Activated naive CD4-positive, alpha-beta T cell treated with anti-CD3 and anti-CD28 coated beads for 36 hours (primary cell): ENCODE results near the gene C11orf24. TPM values are rescaled to one million over a fixed set of nuclear protein-coding genes. Genes with fewer than 3 reads are reported as not detected.

ENCODE experiments used
- total RNA-seq, 2 experiments: library from RNA; stranded (reverse); gene quantifications; one replicate each; pipeline ENCODE4 v1.2.3, GENCODE V29; 2021

C11orf24 gene
- total RNA-seq, 2 experiments from 2014 or later: 28.5 to 29.5 TPM

Other genes with a start within 250 kb of the C11orf24 start
- gene NDUFS8, start 241.3 kb downstream of the C11orf24 start, total RNA-seq: 100 to 1,000 TPM; 142 to 162 TPM
- gene TCIRG1, start 232.9 kb downstream of the C11orf24 start, total RNA-seq: 100 to 1,000 TPM; 137 to 141 TPM
- 1 to 10 TPM; 6.8 to 7.1 TPM for gene CHKA, start 150.6 kb downstream of the C11orf24 start, total RNA-seq
- gene KMT5B, start 58.7 kb downstream of the C11orf24 start, total RNA-seq: 10 to 100 TPM; 18.4 to 21.6 TPM
- 10 to 100 TPM; 14.3 to 17.1 TPM for gene LRP5, start 40.6 kb upstream of the C11orf24 start, total RNA-seq
- gene PPP6R3, start 188.8 kb upstream of the C11orf24 start, total RNA-seq: 10 to 100 TPM; 84.7 to 87.0 TPM